ENCODE measurements around the gene OTOG. TPM values are rescaled to one million over a fixed set of nuclear protein-coding genes. Genes with fewer than 3 reads are reported as not detected.

OTOG gene
- total RNA-seq, 1 donor from 2014 or later = not detected

DNA sequence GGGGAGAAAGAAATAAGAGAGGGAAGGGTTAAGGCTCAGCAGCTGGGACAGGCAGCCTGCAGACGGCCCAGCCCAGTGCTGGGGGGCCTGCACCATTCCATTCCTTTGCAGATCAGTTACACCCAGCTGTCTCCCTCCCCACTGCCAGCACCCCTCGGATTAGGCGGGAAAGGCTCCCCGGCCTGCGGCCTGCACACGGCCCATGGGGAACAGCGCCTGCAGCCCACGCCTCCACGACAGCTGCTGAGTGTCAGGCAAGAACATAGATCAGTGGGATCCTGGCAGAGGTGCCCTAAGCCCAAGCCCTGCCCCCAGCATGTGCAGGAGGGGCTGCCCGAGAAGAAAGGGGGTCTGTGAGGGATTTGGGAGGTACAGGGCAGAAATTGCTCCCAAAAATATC lies 106.6 kb downstream of the OTOG start:
- no peak for DNase-seq

DNA sequence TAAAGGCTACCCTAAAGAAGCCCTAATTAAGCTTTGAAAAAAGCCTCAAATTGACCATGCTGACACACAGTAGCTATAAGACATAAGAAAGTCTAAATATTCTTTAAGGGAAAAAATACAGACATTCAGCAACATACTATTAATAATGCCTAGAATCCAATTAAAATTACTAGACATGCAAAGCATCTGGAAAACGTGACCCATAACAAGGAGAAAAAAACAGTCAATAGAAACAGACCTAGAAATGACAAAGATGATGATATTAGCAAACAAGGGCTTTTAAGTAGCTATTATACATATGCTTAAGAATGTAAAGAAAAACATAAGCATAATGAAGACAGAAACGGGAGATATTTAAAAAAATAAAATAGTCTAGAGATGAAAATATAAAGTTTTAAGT lies 108.6 kb downstream of the OTOG start:
- DNase-seq = no peak

DNA sequence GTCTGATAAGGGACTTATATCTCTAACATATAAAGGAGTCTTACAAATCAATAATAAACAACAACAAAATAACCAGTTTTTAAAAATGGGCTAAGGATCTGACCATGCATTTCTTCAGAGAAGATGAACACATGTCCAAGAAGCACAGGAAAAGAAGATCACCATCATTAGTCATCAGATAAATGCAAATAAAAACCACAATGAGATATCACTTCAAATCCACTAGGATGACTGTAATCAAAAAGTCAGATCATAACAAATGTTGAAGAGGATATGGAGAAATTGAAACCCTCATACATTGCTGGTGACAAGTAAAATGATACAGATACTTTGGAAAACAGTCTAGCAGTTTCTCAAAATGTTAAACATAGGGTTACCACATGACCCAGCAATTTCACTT lies 111.2 kb downstream of the OTOG start:
- no peak for DNase-seq

DNA sequence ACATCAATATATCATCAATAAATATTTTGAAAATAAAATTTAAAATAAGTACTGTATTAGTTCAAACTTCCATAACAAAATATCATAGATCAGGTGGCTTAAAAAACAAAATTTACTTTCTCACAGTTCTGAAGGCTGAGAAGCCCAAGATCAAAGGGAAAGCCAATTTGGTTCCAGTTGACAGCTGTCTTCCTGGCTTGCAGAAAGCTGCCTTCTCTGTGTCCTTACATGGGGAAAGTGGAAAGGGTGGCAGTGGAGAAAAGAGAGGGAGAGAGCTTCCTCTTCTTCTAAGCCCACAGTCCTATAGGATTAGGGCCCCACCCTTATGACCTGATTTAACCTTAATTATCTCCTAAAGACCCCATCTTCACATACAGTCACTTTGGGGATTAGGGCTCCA lies 121.1 kb downstream of the OTOG start:
- DNase-seq = no peak

DNA sequence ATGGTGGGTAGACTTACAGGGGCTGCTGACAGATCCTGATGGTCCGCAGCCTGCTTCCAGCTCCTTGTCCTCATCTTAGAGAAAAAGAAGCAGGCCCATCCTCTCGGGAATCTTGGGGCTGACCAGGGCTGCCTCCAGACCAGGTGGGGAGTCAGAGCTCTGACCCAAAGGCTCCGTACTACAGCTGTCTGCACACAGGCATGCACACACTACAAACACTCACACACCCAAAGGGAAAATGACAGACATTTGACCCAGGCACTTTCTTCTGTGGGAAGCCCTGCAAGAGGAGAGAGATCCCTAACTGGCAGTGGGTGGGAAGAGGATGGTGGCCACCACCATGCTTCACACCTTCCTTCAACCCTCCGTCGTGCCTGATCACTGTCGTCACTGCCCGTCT lies 125.4 kb downstream of the OTOG start:
- DNase-seq = no peak

DNA sequence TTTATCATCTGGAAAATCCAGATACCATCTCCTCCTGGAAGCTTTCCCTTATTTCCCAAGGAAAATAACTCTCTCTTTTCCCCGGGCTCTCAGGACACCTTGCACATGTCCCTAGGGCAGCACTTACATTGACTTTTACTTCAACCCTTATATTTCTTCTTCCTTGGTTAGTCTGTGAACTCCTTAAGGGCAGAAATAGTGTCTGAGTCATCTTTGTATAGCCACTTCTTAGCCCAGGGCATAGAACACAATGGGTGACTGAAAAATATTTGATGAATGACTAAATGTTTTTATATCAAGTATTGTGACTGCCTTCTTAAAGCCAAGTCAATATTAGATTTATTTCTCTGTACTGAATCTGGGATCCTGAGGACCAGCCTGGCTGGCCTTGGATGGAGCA lies 126.9 kb downstream of the OTOG start:
- no peak for DNase-seq

DNA sequence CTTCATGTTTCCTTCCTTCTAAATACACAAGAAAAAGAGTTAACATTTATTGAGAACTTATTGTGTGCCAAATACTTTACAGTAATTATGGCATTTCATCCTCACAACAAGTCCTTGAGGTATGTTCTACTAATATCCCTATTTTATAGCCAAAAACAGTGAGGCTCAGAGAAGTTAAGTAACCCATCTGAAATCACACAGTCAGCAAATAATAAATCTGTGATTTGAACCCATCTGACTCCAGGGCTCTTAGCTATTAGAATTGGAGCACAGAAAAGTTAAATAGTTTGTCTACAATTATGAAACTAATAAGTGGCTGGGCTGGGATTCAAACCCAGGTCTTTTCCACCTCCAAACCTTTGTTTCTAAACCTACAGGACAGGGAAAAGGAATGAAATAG lies 135.8 kb downstream of the OTOG start:
- DNase-seq = no peak

DNA sequence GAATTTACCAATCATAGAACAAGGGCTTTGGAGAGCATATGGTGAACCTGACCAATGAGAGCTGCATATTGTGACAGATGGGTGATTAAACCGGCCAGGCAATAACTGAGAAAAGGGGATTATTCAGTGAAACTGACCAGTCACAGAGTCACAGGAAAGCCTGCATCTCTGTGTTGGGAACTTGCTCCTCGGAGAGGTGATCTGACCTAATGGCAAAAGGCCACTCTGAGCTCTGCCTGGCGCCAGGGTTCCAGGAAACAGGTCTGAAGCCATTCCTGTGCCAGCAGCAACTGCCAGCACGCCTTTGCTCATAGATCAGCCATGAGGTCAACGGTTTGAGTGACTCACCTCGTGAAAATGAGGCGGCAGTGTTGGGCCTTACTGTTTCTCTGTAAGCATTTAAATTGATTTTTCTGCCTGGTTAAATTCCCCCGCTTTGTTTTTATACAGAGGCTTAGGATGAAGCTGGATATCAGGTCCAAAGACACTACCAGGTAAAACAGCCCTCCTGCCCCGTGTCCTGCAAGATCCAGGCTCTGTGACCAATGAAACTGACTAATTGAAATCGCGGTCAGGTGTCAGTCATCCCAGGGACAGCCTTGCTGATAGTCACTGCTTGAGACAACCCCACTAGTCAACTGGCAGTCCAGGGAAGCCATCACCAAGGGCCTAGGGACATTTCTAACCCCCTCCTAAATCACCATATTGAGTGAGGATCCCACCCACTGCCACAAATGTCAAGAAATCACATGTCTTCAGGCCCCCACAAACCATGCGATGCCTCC lies 136.5 kb downstream of the OTOG start:
- DNase-seq = no peak

DNA sequence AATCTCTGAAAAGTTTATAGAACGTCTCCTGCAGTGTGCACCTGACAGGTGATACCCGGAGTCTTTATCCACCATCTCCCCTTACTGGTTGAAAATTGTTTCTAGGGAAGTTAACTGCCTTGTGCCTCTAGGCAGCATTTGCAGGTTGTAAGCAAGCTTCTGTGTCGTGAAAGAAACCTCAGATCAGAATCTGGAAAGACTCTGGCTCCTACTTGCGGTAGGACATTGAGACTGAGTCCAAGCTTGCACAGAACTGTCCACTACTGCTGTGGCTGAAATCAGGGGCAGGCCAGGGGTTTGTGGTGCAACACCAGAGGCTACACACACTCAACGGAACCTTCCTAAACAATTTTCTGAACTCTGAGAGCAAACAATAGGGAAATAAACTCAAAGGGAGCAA lies 137.5 kb downstream of the OTOG start:
- no peak for DNase-seq

DNA sequence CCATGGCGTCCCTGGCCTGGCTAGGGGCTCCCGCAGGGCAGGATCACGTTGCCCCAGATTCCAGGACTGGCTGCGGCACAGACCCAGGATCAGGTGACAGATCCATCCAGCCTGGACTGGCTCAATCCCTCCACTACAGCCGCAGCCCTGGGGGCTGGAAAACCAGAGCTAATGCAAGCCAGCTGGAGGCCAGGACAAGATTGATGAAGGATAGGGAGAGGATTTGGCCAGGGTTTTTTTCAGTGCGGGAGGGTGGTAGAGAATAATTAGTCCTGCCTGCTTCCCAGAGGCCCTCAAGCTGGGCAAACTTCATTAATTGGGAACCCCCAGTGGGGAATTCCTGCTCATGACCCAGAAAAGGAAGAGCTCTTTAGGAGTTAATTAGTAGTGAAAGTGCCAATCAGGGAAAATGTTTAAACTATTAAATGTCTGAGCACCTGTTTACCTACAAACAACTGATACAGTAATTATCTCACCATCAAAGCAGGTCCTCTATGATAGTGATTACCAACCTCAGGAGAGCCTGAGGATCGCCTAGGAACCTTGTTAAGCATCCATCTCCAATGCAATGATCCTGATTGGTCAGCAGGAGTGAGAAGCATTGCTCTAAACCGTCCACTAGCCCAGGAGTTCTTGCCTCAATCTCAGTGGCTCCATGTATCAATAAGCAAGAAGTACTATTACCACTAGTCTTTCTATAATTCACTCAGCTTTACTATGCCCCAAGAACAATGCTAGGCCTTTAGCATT lies 139.3 kb downstream of the OTOG start:
- DNase-seq = no peak

DNA sequence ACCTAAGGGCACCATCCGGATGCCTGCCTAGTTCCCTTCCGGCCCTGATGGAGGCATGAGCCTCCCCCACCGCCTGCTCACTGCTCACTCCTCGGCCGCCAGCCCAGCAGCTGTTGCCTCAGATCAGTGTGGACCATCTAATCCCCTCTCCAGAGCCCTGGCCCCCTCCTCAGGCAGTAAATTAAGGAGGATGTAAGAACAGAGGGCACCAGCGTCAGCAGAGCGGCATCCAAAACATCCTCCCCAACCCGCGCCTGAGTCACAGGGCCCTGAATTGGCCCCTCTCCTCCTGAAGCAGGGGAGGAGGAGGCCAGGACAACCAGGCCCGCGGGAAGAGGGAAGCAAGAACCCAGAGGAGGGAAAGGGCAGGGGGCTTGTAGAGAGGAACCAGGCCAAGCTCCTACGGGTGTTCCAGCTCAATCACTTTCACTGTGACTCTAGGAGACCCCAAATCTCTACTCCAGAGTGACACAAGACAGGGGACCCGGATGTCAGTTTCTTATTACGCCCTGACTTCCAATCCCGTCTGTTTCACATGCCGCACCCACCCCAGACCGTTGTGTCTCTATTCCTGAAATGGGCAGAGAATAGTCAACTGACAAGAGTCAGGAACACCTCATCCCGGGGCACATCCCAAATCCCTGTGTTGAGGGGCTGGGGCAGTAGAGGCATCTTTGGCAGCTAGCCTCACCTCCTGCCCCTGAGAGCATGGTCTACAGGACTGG lies 141.0 kb downstream of the OTOG start:
- no peak for DNase-seq

DNA sequence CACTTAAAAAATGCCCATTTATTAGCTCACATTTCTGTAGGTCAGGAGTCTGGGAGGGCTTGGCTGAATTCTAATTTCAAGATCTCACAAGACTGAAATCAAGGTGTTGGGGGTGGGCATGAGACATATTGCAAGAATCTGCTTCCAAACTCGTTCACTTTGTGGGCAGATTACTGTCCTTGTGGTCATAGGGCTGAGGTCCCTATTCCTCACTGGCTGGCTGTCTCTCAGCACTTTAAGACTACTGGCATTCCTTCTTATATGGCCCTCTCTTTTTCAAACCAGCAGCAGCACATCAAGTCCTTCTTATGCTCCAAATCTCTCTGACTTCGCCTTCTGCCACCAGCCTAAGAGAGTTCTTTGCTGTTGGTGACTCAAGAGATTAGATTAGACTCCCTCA lies 144.5 kb downstream of the OTOG start:
- no peak for DNase-seq

DNA sequence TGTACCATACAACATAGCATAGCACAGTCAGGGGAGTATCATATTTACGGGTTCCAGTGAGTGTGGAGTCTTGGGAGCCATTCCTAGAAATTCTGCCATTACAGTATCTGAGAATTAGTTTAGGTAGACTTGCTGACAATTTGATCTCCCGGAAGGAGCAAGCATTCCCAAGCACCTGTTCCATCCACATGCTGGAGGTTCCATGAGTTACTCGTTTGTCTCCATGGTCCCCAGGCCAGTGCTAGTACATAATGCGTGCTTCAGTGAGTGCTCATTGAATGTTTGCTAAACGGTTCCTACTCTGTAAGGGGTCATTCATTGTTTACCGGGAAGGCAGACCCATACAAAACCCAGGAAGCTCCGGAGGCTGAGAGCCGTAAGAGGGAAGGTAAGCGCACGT lies 144.9 kb downstream of the OTOG start:
- DNase-seq = no peak

DNA sequence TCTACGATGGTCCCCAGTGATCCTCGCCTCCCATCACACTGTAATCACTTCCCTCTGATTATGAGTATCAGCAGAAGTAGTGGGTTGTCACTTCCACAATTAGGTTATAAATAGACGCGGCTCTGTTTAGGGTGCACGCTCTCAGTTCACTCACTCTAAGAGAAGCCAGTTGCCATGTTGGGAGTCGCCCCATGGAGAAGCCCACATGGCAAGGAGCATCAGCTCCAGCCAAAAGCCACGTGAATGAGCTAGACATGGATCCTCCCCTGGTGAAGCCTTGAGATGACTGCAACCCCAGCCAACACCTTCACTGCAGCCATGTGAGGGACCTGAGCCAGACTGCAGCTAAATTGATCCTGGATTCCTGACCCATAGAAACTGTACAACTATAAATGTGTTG lies 145.9 kb downstream of the OTOG start:
- DNase-seq = no peak

DNA sequence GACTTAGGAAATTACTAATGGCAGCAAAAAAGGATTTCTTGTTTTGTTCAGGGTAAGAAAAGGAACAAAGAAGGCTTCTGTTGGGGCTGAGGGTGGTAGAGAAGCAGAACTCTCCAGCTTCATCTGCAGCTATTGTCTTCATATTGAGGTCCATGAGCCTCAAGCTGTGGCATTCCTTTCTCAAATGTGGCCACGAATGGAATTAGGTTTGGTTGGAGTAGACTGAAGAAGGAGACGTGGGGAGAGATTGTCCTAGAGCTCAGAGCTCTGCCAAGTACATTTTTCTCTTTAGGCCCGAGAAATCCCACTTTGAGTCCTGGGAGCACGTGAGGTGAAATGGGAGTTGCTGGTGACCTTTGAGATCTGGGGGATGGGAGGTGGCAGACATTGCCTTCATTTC lies 146.5 kb downstream of the OTOG start:
- DNase-seq = no peak

DNA sequence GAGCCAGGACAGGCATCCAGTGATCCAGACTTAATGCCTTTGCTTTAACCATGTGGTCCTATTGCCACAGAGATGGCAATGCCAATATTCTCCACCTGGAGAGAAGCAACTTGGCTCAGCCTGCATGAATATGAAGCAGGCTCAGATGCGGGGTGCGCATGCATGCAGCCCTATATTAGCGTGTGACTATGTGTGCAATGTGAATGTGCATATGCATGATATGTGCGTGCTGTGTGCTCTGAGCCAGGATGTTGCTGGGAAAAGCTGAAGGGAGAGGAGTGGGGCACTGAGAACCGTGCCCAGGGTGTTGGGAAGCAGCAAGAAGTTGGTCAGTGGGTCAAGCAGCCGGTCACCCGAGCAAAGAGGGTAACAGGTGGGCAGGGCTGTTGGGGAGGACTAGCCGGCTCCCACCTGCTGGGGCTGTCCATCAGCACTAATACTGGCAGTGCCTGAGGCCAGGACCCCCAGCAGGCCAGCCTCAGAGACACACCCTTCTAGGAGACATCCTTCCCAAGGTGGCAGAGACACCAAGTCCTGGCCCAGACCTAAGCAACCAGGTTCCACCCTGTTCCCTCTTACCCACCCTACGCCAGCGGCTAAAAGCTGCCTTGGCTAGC lies 147.5 kb downstream of the OTOG start:
- no peak for DNase-seq

DNA sequence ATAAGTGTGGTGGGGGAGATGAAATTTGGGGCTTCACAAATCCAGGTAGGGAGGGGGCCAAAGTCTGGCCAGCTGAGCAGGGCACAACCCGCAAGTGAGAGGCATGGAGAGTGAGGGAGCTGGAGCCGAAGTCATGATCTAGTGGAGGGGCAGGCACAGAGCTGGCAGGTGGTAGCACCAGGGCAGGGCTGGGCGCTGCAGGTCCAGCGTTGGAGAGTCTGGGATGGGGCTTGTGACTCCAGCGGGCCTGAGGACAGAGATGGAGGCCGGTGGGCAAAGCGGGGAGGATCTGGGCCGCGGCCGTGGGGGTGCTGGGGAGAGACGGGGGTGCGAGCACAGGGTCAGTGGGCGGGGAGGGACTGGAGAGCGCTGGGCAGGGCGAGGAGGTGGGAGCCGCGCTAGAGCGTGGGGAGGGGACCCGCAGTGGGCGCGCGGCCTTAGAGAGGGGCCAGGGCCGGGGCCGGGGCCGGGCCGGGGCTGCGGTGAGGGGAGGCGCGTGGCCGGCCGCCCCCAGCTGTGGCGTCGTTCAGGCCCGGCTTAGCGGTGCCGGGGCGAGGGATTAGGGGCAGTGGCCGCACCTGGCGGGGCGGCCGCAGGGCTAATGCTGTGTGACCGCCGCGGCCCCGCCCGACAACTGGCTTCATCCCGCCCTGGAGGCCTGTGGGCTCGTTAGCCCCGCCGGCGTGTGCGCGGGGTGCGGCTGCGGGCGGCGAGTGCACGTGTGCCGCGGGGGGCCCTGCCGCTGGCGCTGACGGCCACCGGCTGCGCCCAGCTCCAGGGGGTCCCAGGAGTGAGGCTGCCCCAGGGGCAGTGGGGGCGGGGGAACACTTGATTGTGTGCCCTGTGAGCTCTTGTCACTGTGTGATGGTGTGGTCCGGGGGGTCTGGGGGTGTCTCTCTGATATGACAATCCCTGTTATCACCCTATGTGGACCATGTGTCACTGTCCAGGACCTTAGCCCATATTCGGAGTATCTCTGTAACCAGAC lies 148.7 kb downstream of the OTOG start:
- DNase-seq = no peak

DNA sequence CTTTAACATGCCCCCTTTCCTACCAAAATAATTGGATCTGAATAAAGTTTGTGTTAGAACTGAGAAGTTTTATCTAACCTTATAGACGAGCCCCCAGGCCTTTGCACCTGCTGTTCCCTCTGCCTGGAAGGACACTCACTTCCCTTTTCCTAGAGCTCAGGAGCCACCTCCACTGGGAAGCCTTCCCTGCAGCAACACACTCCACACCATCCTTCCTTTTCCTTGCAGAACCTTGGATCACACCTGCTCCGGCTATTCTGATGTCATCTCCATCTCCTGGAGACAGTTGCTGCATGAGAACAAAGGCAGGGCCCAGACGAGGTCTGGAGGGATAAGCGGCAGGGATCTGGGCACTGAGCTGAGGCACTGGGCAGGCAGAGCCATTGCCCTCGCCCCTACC lies 149.7 kb downstream of the OTOG start:
- no peak for DNase-seq
